Right lobe of liver (tissue), 4 donors: Measurements from ENCODE around the gene ZNF680.

ENCODE experiments used
- POLR2A ChIP-seq: fragments of 450-650 bp; IDR thresholded peaks from one replicate; pipeline ENCODE4 v1.6.1; 2017; ENCODE audit warnings: antibody characterized with exemption, mild to moderate bottlenecking
- TF ChIP-seq, protein P1 (sequence below), 4 donors: fragments of 200-600 bp in 3 of 4; fragments of 450-650 bp in 1 of 4; IDR thresholded peaks; one replicate each; pipeline versions ENCODE4 v1.5.1 to v1.8.0; 2016 to 2022; ENCODE audit warnings: antibody characterized with exemption in 4 of 4, mild to moderate bottlenecking in 2 of 4
- donor health status: DM: no; HTN: no; CAD: no.
- donor health status: DM: no; HTN: no; CAD: no.
- donor health status: DM: no; HTN: yes; CAD: no.

DNA sequence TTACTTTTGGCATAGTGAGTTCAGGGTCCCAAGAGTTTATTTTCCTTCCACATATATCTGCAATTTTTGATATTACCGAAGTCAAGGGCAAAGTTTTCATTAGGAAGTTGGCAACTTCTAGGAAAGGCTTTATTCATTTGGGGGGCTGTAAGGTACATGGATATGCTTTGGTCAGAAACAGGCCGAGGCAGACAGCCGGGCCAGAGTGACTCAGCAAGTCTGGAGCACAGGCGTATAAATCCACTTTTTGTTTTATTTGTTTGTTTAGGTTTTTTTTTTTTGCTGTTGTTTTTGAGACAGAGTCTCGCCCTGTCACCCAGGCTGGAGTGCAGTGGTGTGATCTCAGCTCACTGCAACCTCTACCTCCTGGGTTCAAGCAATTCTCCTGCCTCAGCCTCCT is 3.7 kb downstream of the ZNF680 start:
- TF ChIP-seq, protein P1, sequence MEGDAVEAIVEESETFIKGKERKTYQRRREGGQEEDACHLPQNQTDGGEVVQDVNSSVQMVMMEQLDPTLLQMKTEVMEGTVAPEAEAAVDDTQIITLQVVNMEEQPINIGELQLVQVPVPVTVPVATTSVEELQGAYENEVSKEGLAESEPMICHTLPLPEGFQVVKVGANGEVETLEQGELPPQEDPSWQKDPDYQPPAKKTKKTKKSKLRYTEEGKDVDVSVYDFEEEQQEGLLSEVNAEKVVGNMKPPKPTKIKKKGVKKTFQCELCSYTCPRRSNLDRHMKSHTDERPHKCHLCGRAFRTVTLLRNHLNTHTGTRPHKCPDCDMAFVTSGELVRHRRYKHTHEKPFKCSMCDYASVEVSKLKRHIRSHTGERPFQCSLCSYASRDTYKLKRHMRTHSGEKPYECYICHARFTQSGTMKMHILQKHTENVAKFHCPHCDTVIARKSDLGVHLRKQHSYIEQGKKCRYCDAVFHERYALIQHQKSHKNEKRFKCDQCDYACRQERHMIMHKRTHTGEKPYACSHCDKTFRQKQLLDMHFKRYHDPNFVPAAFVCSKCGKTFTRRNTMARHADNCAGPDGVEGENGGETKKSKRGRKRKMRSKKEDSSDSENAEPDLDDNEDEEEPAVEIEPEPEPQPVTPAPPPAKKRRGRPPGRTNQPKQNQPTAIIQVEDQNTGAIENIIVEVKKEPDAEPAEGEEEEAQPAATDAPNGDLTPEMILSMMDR (IDR thresholded peaks at IDR 0.05) = no peak
- no peak for TF ChIP-seq POLR2A
